ENCODE data around the gene SLC16A1. TPM values are rescaled to one million over a fixed set of nuclear protein-coding genes. Genes with fewer than 3 reads are reported as not detected.

The SLC16A1 gene
- total RNA-seq, 4 donors from 2014 or later = 3.3 to 6.2 (median 5.5) TPM

- Histone ChIP-seq H3K4me1 (no peaks in the 10 kb centered on the region), H3K36me3 (no peaks in the 10 kb centered on the region), H3K27ac (no peak overlapping the region), H3K9me3 (no peaks in the 10 kb centered on the region), H3K4me3 (replicated peaks in 1 of 3) (no peak overlapping the region), H3K27me3 (no peaks in the 10 kb centered on the region)
- DNase-seq = no peak
- 74 to 75% methylated on average over 8 to 9 of the region's 9 CpGs for WGBS, 2 donors
- intact Hi-C loops (cut with DNase I) = no loop called here
- TF ChIP-seq CTCF (IDR thresholded peaks at IDR 0.05) = no peak
- TF ChIP-seq POLR2A (IDR thresholded peaks at IDR 0.05) = no peak
These were observed 77.7 kb downstream of the SLC16A1 start for GRCh38 chr1:112878321-112878720.

- no peak overlapping the region for H3K27ac ChIP-seq
These were observed 78.2 kb downstream of the SLC16A1 start for GRCh38 chr1:112877750-112878149.

GRCh38 chr1:112876315-112876714 lies 79.7 kb downstream of the SLC16A1 start:
- Histone ChIP-seq H3K27me3 (no peaks in the 10 kb centered on the region), H3K9me3 (no peaks in the 10 kb centered on the region), H3K4me3 (replicated peaks in 1 of 3) (no peak overlapping the region), H3K27ac (no peak overlapping the region), H3K4me1 (no peaks in the 10 kb centered on the region), H3K36me3 (no peaks in the 10 kb centered on the region)
- 64 to 66% methylated on average over 2 of the region's 2 CpGs for WGBS, 2 donors
- DNase-seq = no peak
- TF ChIP-seq POLR2A (IDR thresholded peaks at IDR 0.05) (no peak), CTCF (IDR thresholded peaks at IDR 0.05) (no peak)
- intact Hi-C loops (cut with DNase I) = no loop called here

More at GRCh38 chr1:112877750-112878149, 78.2 kb downstream of the SLC16A1 start:
- Histone ChIP-seq H3K4me1 (no peaks in the 10 kb centered on the region), H3K4me3 (replicated peaks in 1 of 3) (no peak overlapping the region), H3K9me3 (no peaks in the 10 kb centered on the region), H3K27me3 (no peaks in the 10 kb centered on the region), H3K36me3 (no peaks in the 10 kb centered on the region)
- WGBS, 2 donors = 39 to 53% methylated on average over 2 of the region's 2 CpGs
- DNase-seq = no peak
- no peak for TF ChIP-seq CTCF (IDR thresholded peaks at IDR 0.05)
- TF ChIP-seq POLR2A (IDR thresholded peaks at IDR 0.05) = no peak
- intact Hi-C loops (cut with DNase I) = no loop called here

DNA sequence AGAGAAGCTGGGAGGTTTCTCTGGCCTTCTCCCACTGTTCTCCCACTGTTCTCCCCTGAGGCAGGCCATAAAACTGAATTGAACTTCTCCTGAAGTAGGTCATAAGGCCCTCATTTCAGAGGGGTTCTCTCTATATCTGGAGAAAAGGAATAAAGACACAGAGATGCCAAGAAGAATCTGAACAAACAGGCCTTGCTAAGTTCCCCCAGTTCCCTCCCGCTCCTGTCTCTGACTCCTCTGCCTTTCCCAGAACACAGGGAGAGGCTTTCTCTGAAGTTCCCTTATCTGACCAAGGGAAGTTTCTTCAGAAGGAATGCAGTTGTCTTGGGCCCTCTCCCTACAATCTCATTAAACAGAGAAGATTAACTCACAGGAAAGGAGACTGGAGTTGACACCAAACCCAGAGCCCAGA lies 83.4 kb downstream of the SLC16A1 start:
- Histone ChIP-seq H3K27ac (no peak overlapping the region), H3K4me1 (no peaks in the 10 kb centered on the region), H3K9me3 (no peaks in the 10 kb centered on the region), H3K4me3 (replicated peaks in 1 of 3) (no peak overlapping the region), H3K36me3 (no peaks in the 10 kb centered on the region), H3K27me3 (no peaks in the 10 kb centered on the region)
- no peak for TF ChIP-seq CTCF (IDR thresholded peaks at IDR 0.05)
- TF ChIP-seq POLR2A (IDR thresholded peaks at IDR 0.05) = no peak
- no peak for DNase-seq
- intact Hi-C loops (cut with DNase I) = no loop called here
- WGBS, 2 donors = 78 to 82% methylated on average over 1 of the region's 1 CpG

- TF ChIP-seq CTCF (IDR thresholded peaks at IDR 0.05) = no peak
- TF ChIP-seq POLR2A (IDR thresholded peaks at IDR 0.05) = no peak
- H3K9me3 ChIP-seq = no peaks in the 10 kb centered on the region
- 89% methylated on average over 5 of the region's 5 CpGs for WGBS, 2 donors
- no peak for DNase-seq
- no peak overlapping the region for H3K4me3 ChIP-seq (replicated peaks in 1 of 3)
- no peaks in the 10 kb centered on the region for H3K4me1 ChIP-seq
- no peak overlapping the region for H3K27ac ChIP-seq
- no peaks in the 10 kb centered on the region for H3K36me3 ChIP-seq
- intact Hi-C loops (cut with DNase I) = no loop called here
- H3K27me3 ChIP-seq = no peaks in the 10 kb centered on the region
These were observed 84.9 kb downstream of the SLC16A1 start for GRCh38 chr1:112870887-112871646.

All from thyroid gland (tissue), 4 donors.